ENCODE results near the gene THAP12. TPM values are rescaled to one million over a fixed set of nuclear protein-coding genes. Genes with fewer than 3 reads are reported as not detected.

The THAP12 gene
- total and polyA plus RNA-seq, 10 of the 15 experiments (the other 5 are each of a cell fraction or from before 2014, with no cell fraction given) = 12.6 to 45.6 (median 22.3) TPM

- ATAC-seq (no peak), FAIRE-seq (no peak), DNase-seq (ENCODE audit: low read depth, low spot score) (no peak)
- Histone ChIP-seq H3K27ac (ENCODE audit: control insufficient read depth, insufficient read depth) (no peak overlapping the region), H2AFZ (ENCODE audit: control insufficient read depth, low read depth, low read length) (no peak overlapping the region), H3K36me3 (ENCODE audit: control insufficient read depth in 2 of 2, insufficient read depth in 2 of 2, low read length in 1 of 2) (no peaks in the 10 kb centered on the region), H3K4me1 (ENCODE audit: control insufficient read depth, insufficient read depth, low read length) (no peaks in the 10 kb centered on the region), H3K79me2 (ENCODE audit: control insufficient read depth, insufficient read depth, low read length) (no peaks in the 10 kb centered on the region), H3K27me3 (replicated peaks in 1 of 2; ENCODE audit: control insufficient read depth in 2 of 2, insufficient read depth in 2 of 2, low read length in 1 of 2) (no peaks in the 10 kb centered on the region), H4K20me1 (ENCODE audit: control insufficient read depth, insufficient read depth) (no peaks in the 10 kb centered on the region), H3K4me3 (no peak overlapping the region), H3K9me3 (replicated peaks; ENCODE audit: control insufficient read depth, insufficient read depth, low read length) (no peaks in the 10 kb centered on the region), H3K9ac (ENCODE audit: control insufficient read depth, insufficient read depth, low read length) (no peak overlapping the region), H3K4me2 (ENCODE audit: control insufficient read depth, insufficient read depth) (no peak overlapping the region)
- ChIA-PET POLR2A (no interaction called here), SMC1A (ENCODE audit: uncharacterized antibody, unreplicated experiment) (interaction anchor here (1.3 to 1.7 kb wide), 2 partner anchors 8 to 27 kb away, joined by 4 to 6 read pairs; no protein-coding TSS in a partner anchor), RAD21 (ENCODE audit: unreplicated experiment) (no interaction called here), CTCF (interaction anchor here (0.7 kb wide), 1 partner anchor 475 kb away, joined by 3 read pairs; no protein-coding TSS in a partner anchor)
- in situ Hi-C loops (cut with MboI) = no loop called here
- intact Hi-C loops (cut with micrococcal nuclease; ENCODE audit: unreplicated experiment) = loop anchor here (10.0 kb wide), 1 partner anchor 166 kb away; no protein-coding TSS in a partner anchor
- WGBS (ENCODE audit: insufficient coverage, insufficient replicate concordance, low lambda C conversion rate, missing lambda C conversion rate) = 93% methylated on average over 3 of the region's 3 CpGs
- no TSS peak for BruUV-seq (replicated peaks)
- TF ChIP-seq NFYA (IDR thresholded peaks at IDR 0.05; ENCODE audit: borderline replicate concordance, low read depth, low read length) (no peak), MAX (IDR thresholded peaks at IDR 0.05; ENCODE audit: low read depth, low read length) (no peak), REST (IDR thresholded peaks at IDR 0.05; ENCODE audit: low read depth, low read length) (no peak), KLF5 (IDR thresholded peaks at IDR 0.05; ENCODE audit: partially characterized antibody) (no peak), FOXK2 (IDR thresholded peaks at IDR 0.05) (no peak)
These were observed 32.6 kb downstream of the THAP12 start for GRCh38 chr11:76348348-76348747.

Measured in GM12878 (cell line).